ENCODE data around the gene MAMDC4.

DNA sequence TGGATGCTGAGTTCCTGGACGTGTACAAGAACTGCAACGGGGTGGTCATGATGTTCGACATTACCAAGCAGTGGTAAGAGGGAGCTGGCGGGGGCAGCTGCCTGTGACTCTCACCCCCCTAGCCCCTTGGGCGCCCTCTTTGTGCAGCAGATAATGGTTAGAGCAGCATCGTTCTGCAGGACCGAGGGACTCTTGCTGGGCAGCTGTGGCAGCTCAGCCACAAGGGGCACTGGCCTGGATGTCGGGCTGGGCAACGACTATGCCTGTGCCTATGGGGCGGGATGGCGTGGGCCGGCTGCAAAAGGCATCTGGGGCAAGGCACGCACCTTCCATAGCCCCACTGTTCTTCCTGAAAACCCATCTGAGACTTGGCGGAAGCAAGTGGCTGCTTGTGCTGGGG, 22.7 kb upstream of the MAMDC4 start:
- TF ChIP-seq, protein P1, sequence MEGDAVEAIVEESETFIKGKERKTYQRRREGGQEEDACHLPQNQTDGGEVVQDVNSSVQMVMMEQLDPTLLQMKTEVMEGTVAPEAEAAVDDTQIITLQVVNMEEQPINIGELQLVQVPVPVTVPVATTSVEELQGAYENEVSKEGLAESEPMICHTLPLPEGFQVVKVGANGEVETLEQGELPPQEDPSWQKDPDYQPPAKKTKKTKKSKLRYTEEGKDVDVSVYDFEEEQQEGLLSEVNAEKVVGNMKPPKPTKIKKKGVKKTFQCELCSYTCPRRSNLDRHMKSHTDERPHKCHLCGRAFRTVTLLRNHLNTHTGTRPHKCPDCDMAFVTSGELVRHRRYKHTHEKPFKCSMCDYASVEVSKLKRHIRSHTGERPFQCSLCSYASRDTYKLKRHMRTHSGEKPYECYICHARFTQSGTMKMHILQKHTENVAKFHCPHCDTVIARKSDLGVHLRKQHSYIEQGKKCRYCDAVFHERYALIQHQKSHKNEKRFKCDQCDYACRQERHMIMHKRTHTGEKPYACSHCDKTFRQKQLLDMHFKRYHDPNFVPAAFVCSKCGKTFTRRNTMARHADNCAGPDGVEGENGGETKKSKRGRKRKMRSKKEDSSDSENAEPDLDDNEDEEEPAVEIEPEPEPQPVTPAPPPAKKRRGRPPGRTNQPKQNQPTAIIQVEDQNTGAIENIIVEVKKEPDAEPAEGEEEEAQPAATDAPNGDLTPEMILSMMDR (IDR thresholded peaks at IDR 0.05; ENCODE audit: insufficient read depth, low read depth, low read length) = no peak
- no peak for TF ChIP-seq EZH2 (IDR thresholded peaks at IDR 0.05; ENCODE audit: insufficient read depth, low read length)
